Hematopoietic multipotent progenitor cell treated with erythropoietin and hydrocortisone succinate and interleukin-3 and kit ligand, for 6 days (in vitro differentiated cells): ENCODE data around the gene PRUNE1.

ENCODE experiments used
- DNase-seq: peaks from one replicate; pipeline ENCODE4 v3.0.0-alpha.2; 2015

PRUNE1 gene

DNA sequence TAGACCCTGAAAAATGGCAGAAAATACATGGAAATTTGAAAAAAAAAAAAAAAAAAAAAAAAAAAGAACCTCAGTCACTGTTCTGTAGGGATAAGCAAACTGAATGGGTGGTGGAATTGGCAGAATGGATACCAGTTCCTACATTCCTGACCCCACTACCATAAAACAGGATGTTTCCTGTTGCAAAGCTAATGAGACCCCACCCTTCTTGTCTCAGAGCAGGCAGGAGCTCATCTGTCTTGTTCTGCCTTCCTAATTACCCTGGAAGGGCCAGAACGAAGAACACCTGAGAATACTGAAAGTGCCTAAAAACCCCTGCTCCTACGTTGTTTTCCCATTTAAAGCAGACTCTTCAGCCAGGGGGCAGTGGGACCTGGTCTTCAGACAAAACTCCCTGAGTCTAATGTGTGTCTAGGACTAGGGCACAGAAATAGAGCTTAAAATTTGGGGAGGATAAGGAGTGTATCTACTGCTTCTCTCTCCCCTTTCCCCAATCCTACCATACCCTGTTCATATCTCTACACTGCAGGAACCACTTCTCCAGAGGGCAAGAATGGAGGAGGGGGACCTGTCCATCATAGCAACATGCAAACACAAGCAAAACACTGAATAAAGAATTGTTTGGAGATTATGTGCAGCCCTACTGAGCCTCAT is 43.2 kb downstream of the PRUNE1 start:
- DNase-seq: no peak

DNA sequence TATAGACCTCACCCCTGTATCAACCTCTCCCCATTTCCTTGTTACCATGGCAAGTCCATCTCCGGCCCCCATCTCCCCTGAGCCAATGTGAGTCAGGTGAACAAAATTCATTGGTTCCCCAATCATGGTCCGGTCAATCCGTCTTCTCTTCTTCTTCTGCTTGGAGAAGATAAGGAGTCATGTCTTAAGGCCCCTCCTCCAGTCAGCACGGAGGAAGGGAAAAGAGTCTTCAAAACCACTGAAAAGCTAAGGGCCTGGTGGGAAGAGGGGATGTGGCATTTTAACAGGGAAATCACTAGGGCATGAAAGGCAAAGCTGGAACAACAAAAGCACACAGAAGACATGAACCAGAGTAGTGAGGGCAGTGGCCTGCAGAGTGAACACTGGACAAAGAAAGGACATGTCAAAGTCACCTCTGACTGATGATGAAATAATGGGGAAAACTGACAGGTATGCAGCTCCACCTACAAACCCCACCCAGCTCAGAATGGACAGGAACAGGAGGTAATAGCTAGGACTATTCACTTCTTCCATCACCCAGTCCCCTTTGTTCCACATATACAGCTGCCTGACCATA is 46.8 kb downstream of the PRUNE1 start:
- DNase-seq: peak; percentile 80

DNA sequence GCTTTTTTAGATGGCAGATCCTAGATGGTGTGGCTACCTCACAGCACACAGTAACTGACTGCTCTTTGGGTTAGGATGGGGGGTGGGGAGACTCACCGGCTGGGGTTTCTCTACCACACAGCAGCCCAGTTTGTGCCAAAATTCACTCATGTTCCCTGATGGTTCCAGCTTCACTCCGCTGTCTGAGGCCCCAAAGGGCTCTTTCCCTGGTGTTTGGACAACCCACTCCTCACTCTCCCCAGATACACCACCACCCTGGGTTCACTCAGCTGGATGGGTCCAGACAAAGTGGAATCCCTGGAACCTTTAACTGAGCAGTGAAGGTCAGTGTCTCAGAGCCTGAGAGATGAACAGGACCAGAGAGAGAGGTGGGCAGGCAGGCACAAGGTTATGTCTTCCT is 47.3 kb downstream of the PRUNE1 start:
- DNase-seq: no peak

DNA sequence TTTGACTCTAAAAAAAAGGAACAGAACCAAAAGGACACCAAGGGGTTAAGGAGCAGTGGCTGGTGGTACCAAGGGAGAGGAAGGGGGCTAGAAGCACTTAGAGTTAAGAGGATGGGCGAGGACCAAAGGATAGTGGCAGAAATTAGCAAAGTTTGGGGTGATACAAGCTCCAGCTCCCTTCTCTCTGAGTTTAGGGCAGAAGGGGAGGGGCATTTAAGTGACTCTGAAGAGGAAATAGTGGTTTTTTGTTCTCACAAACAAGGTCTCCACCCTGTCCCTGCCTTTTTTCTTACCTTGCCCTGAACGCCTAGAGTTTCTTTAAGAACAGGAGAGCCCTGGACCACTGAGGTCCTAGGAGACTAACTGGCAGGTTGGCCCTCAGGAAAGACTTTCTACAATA is 47.9 kb downstream of the PRUNE1 start:
- peak; percentile 82 for DNase-seq

DNA sequence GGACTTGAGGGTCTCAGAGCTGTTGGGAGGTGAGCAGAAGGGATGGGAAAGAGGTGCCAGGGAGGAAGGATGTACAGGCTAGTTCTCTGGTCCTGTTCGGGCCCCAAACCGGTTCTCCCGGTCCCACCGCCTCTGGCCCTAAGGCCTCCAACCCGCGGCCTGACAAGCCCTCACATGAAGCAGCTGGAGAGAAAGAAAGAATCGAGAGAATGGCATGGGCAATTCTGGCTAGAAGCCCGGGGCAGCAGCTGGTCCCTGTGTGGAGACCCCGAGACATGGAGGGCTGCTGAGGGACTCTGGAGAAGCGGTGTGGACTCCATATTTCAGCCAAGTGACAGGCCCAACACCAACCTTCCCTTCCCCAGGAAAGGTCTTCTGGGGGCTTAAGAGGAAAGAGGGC is 50.4 kb downstream of the PRUNE1 start:
- DNase-seq: peak; percentile 29

DNA sequence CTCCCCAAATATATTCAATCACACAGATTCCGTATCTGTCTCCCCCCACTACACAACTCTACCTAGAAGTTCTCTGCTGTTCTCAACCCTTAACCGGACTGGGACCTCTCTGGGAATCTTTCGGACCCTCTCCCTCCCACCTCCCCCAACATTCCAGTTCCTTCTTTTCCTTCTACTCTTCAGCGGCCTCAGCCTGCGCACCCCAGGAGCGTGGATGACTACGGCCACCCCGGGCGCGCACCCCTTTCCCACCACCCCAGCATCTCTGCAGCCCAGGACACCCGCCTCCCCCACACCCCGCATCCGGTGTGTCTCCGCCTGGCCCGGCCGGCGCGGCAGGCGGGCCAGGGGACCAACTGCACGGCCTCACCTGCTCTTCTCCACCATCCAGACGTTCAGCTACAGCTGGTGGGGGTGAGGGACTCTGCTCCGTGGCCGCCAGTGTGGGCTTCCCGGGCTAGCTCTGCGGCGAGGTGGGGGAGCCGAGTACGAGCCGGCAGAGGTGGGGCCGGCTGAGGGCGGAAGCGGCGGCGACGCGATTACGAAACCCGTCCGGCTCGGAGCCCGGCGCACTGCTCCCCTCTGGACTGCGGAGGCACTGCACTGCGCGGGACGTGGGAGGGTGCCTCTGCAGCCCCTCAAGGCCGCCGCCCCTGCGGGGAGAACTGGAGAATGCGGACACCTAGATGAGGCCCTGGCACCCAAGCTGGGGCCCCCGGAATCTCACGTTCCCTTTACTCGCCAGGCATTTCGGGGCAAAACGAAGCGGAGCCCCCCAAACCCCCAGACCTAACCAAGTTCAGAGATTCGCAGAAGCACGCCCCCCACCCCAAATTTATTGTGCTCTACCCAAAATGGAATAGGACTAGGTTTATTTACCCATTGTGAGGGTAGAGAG is 51.1 kb downstream of the PRUNE1 start, which contains the start of gene CDC42SE1:
CDC42SE1 (minus strand) TSS at position 514 of the 898 bp plus-strand sequence. CDS start 3,892 bp downstream, outside the sequence.
- DNase-seq: peak; percentile 95

DNA sequence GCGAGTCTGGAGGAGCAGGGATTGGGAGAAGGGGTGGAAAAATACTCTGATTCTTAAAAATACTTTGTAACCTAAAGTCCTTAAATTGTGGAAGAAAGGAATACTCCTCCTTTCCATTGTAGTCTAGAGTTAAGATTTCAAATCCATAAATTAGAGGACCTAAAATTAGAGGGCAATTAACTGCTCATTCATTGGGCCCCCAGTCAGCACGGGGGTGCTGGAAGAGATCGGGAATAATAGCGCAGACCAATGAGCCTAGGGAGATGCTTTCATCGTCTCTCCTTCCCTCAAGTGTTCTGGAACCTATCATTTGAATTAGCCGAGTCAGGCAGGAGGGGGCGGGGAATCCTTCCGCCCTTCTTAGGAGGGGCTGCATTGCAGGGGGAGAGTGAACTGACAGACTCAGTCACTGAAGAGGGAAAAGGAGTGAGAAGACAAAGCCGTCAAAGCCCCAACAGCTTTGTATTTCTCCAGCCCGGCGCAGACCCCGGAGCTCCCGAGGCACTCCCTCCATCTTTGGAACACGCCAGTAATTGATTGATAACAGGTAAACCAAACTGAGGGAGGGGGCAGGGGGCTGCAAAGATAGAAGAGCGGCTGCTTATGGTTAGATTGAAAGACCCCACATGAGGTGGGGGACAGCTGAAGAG is 51.9 kb downstream of the PRUNE1 start, which contains the start of gene MLLT11:
MLLT11 (plus strand) TSS at position 391 of the 650 bp plus-strand sequence. CDS start 6,828 bp downstream, outside the sequence.
- peak; percentile 70 for DNase-seq

DNA sequence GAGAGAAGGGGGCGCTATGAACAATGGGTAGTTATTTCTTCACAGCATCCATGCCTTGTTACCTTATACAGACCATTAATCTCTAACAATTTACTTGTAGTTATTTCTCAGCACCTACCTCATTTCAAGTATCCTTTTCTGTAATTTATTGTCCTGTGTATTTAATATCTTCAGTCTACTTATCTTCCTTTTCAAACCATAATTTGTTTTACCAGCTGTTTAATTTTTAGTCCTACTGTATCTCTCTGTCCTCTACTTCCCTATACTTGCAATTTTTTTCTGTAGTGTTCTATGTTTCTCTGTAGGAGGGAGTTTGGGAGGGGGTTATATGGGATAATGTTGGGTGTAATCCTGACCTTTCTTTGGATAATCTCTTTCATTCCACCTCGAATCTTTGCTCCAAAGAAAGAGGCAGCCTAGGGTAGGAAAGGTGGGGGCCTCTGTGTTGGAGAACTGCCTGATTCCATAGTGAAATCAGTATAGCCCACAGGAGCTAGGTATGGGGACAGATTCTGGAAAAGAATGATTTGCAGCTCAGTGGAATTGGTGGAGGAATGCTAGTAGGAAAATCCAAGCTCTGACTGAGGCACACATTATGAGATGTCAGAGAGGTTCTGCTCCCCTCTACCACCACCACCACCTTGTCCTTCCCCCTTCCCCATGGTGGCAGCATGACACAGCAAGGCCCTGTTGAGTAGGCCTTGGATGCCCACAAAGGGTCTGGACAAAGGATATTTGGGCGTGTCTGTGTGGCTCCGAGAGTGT is 52.6 kb downstream of the PRUNE1 start:
- DNase-seq: no peak

DNA sequence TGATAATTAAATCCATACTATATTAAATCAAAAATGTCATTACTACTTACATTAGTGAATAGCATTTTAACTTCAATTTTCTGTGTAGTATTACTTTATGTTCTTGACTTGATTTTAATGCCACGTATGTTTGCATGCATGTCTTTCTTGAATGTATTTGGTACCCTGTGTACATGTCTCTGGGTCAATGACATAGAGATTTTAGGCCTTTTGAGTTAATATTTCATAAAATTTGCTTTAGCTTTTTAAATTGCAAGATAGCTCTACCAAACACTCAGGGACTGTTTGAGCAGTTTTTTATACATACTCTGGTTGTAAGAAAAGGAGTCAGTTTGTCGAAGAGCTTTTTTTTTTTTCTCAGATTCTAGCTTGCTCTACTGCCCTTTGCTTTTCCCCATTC is 53.5 kb downstream of the PRUNE1 start:
- DNase-seq: no peak

DNA sequence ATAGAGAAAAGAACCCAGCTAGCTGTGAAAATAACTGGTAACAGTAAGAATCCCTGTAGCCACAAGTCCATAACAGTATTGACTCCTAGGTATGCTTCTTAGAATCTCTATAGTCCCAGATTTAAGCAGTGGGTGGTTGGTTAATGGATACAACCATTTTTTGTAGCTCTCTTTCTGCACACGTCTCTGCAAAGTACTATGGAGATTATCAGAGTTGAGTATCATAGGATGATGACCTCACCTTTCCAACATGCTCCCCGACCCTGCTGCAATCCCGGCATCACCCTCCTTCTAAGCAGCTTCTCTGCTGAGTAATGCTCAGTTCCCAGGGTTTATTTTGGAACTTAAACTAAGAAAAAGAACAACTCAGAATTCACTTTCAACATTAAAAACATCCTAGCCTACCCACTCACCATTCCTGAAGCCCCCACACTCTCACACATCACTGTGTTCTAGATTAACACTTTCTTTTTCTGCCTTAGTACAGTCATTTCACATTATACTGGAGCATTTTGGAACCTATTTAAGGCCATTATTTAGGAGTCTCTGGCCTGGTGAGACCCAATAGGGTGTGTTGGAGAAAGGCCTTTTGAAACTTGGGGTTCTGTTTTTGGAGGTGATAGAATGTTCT is 54.6 kb downstream of the PRUNE1 start:
- no peak for DNase-seq

DNA sequence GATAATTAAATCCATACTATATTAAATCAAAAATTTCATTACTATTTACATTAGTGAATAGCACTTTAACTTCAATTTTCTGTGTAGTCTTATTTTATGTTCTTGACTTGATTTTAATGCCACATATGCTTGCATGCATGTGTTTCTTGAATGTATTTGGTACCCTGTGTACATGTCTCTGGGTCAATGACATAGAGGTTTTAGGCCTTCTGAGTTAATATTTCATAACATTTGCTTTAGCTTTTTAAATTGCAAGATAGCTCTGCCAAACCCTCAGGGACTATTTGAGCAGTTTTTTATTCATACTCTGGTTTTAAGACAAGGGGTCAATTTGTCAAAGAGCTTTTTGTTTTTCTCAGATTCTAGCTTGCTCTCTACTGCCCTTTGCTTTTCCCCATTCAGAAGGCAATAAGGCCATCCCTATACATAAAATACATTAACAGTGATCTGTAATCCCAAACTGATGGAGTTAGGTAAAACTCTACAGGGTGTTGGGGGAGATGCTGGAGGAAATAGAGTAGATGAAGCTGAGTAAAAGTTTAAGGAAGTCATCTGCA is 56.9 kb downstream of the PRUNE1 start:
- DNase-seq: no peak

DNA sequence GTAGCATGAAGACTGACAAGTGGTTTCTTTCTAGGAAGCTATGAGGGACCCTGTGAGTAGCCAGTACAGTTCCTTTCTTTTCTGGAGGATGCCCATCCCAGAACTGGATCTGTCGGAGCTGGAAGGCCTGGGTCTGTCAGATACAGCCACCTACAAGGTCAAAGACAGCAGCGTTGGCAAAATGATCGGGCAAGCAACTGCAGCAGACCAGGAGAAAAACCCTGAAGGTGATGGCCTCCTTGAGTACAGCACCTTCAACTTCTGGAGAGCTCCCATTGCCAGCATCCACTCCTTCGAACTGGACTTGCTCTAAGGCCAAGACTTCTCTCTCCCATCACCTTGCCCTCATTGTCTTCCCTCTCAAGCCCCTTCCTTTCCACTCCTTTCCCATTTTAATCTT is 58.9 kb downstream of the PRUNE1 start:
- no peak for DNase-seq

DNA sequence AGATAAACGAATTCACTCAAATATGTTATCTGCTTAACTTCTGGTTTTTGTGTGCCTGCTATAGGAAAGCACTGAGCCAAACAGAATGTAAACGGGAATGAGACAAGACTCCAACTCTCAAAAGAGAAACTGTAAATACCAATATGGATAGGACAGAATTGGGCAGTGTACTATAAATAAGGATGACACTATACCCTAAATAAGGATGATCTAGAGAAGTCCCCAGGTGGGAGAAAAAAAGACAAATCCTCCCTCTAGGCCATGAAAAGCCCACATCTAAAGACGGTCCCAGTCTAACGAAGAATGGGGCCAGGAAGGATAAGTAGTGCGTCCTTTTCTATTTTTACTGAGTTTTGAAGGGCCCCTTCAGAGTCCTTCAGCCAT is 60.8 kb downstream of the PRUNE1 start:
- no peak for DNase-seq

DNA sequence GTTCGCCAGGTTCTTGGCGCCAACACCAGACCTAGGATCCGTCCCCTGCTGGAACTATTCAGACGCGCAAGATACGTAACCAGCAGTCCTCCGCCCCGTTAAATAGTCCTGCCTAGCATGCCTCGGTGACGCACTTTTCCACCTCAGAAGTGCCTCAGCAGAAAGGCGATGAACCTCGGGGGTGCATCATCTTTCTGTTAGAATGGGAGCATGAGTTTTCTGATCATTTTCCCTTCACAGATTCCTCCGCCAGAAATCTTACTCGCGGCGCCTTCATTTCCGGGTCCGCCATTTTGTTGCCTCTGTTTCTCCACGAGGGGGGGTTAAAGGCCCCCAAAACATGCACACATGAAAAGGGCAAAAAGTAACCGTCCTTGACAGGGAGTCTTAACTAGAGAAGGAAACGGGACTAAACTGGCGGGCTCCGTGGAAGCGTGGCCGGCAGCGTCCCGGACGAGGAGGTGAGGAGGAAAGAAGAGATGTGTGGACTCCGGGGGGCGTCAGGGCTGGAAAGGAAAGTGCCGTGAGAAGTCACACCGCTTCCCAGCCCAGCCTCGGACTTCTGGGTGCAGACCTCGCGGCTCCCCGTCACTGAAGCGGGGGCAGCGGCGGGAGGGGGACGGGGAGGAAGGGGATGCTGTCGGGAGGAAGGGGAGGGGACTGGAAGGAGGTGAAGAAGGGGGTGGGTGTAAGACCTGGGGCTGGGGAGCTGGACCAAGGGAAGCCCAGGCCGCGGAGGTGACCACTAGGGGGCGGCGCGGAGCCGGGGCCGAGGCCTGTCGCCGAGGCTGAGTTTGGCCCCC is 62.4 kb downstream of the PRUNE1 start, which contains the start of gene GABPB2:
GABPB2 (plus strand) TSS at position 288 of the 803 bp plus-strand sequence. CDS start 17,429 bp downstream, outside the sequence.
- DNase-seq: peak; percentile 95

DNA sequence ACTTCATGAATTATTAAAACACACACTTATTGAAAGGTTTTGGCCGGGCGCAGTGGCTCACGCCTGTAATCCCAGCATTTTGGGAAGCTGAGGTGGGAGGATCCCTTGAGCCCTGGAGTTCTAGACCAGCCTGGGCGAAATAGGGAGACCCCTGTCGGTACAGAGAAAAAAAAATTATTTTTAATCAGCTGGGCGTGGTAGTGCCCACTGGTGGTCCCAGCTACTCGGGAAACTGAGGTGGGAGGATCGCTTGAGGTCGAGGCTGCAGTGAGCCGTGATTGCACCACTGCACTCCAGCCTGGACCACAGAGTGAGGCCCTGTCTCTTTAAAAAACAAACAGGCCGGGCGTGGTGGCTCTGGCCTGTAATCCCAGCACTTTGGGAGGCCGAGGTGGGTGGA is 64.0 kb downstream of the PRUNE1 start:
- no peak for DNase-seq
